Mesodermal cell (in vitro differentiated cells): Measurements from ENCODE around the gene BTBD1.
"Not testable (repeated sequence)": the region's sequence is repeated elsewhere in the genome, so short reads cannot be mapped to it uniquely, and the experiment has no call there.

Experiments used
- H3K27ac ChIP-seq: 2 replicates; pipeline ENCODE4 v1.7.0; 2013; ENCODE audit warnings: mild to moderate bottlenecking, low read depth, low read length, moderate library complexity; ENCODE audit not compliant: severe bottlenecking
- H3K36me3 ChIP-seq: 2 replicates; pipeline ENCODE4 v1.7.1; 2013; ENCODE audit warnings: mild to moderate bottlenecking, low read length, moderate library complexity; ENCODE audit not compliant: control insufficient read depth, insufficient read depth
- H3K4me1 ChIP-seq: one replicate; pipeline ENCODE4 v1.7.1; 2013; ENCODE audit warnings: mild to moderate bottlenecking, low read length; ENCODE audit not compliant: insufficient read depth, control insufficient read depth, poor library complexity, severe bottlenecking
- H3K4me3 ChIP-seq: 2 replicates; pipeline ENCODE4 v1.7.0; 2013; ENCODE audit warnings: low read length, control low read depth, mild to moderate bottlenecking; ENCODE audit not compliant: insufficient read depth, poor library complexity, severe bottlenecking; ENCODE audit errors: extremely low read depth
- H3K9me3 ChIP-seq: 2 replicates; pipeline ENCODE4 v1.7.1; 2013; ENCODE audit warnings: mild to moderate bottlenecking, low read length, moderate library complexity; ENCODE audit not compliant: control insufficient read depth
- WGBS, 2 experiments: methylation state at CpG; one replicate each; pipeline ENCODE4 v1.1.5; 2013; ENCODE audit warnings: missing lambda C conversion rate in 2 of 2; ENCODE audit not compliant: insufficient coverage in 2 of 2; 5-methylcytosine and 5-hydroxymethylcytosine counted together

Gene BTBD1

DNA sequence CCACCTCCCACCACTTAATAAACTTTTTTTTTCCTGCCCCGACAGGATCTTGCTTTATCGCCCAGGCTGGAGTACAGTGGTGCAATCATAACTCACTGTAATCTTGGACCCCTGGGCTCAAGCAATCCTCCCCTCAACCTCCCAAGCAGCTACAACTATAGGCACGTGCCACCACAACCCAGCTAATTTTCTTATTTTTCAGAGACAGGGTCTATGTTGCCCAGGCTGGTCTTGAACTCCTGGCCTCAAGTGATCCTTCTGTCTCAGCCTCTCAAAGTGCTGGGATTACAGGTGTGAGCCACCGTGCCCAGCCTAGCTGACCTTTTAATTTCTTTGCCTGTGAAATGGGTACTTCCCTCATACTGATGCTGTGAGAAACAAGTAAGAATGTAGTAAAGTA lies 51.7 kb downstream of the BTBD1 start:
- H3K9me3 ChIP-seq, result peaks cover 4% of the 10 kb centered on the region
- 92 to 97% methylated on average over 3 of the region's 4 CpGs for WGBS, 2 experiments
- no peak overlapping the region for H3K4me3 ChIP-seq
- H3K4me1 ChIP-seq, result no peaks in the 10 kb centered on the region
- H3K36me3 ChIP-seq, result peaks cover 30% of the 10 kb centered on the region
- no peak overlapping the region for H3K27ac ChIP-seq

DNA sequence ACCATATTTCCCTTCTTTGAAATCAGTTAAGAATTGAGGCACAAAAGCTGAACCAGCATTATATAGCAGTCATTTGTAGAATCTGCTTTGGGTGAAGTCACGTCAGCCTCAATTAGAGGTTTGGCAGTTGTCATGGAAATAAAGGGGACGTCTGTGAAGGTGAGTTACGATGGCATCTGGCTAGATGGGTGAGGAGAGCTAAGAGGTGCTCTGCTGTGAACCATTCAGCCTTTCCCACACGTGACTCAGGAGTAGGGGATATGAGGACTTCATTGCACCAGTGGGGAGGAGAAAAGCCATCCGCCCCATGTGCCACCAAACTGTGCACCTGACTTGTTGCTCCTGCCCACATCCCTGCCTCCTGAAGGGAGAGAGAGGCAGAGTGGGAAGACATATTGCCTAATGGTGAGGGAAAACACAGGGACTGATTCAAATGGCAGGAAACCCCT lies 52.8 kb downstream of the BTBD1 start:
- Histone ChIP-seq H3K4me1 (no peaks in the 10 kb centered on the region), H3K27ac (no peak overlapping the region), H3K9me3 (peaks cover 4% of the 10 kb centered on the region), H3K4me3 (no peak overlapping the region), H3K36me3 (peaks cover 31% of the 10 kb centered on the region)
- WGBS, 2 experiments, result 79 to 81% methylated on average over 4 of the region's 5 CpGs

GRCh38 chr15:83012636-83013035 lies 54.4 kb downstream of the BTBD1 start:
- Histone ChIP-seq H3K9me3 (peaks cover 4% of the 10 kb centered on the region), H3K4me3 (no peak overlapping the region), H3K4me1 (no peaks in the 10 kb centered on the region), H3K36me3 (peaks cover 38% of the 10 kb centered on the region), H3K27ac (no peak overlapping the region)
- 98 to 99% methylated on average over 6 of the region's 6 CpGs for WGBS, 2 experiments

DNA sequence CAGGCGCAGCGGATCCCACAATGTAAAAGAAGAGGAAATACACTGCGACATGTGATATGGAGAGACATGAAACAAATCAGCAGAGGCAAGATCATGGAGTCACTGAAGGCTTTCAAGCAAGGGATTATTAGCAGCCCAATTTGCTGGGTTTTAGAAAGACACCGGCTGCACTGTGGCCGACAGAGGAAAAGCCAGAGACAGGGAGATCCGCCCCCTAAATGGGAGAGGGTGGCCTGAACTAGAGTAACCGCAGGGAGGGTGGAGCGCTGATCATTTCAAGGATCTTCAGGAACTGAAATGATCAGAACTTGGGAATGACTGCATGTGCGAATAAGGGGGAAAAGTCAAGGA lies 55.0 kb downstream of the BTBD1 start:
- WGBS, 2 experiments, result 93 to 94% methylated on average over 9 of the region's 9 CpGs
- no peak overlapping the region for H3K27ac ChIP-seq

GRCh38 chr15:83011271-83012075 lies 55.6 kb downstream of the BTBD1 start, which contains the start of gene C15orf40:
Gene C15orf40 (minus strand): TSS chr15:83011639. CDS start chr15:83011607, 32 bp downstream.
- peak within 1 kb of the TSS; percentile 64 for H3K27ac ChIP-seq
- peaks cover 4% of the 10 kb centered on the region for H3K9me3 ChIP-seq
- peak within 1 kb of the TSS; percentile 99 for H3K4me3 ChIP-seq
- no peaks in the 10 kb centered on the region for H3K4me1 ChIP-seq
- H3K36me3 ChIP-seq, result peaks cover 40% of the 10 kb centered on the region
- WGBS, 2 experiments, result 12 to 14% methylated on average over 62 to 64 of the region's 64 CpGs

More for the DNA sequence above, 55.0 kb downstream of the BTBD1 start:
- Histone ChIP-seq H3K36me3 (peaks cover 38% of the 10 kb centered on the region), H3K4me1 (no peaks in the 10 kb centered on the region), H3K9me3 (peaks cover 4% of the 10 kb centered on the region), H3K4me3 (peak overlapping the region; percentile 99)

- peaks cover 4% of the 10 kb centered on the region for H3K9me3 ChIP-seq
- WGBS, 2 experiments, result 10 to 16% methylated on average over 12 of the region's 15 CpGs
- H3K36me3 ChIP-seq, result peaks cover 39% of the 10 kb centered on the region
- H3K4me3 ChIP-seq, result peak overlapping the region; percentile 99
- peak overlapping the region; percentile 64 for H3K27ac ChIP-seq
- H3K4me1 ChIP-seq, result no peaks in the 10 kb centered on the region
These were observed 56.3 kb downstream of the BTBD1 start for GRCh38 chr15:83010709-83011270.

DNA sequence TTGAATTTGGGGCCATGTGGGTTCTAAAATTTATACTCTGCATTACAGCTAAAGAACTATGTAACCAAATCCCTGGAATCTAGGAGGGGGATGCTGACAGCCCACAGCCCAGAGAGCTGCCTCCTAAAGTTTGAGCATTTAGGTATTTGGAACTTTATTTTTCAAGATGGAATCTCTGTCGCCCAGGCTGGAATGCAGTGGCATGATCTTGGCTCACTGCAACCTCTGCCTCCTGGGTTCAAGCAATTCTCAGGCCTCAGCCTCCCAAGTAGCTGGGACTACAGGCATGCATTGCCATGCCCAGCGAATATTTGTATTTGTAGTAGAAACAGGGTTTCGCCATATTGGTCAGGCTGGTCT lies 66.4 kb downstream of the BTBD1 start:
- WGBS, 2 experiments, result 86 to 93% methylated on average over 3 of the region's 3 CpGs

DNA sequence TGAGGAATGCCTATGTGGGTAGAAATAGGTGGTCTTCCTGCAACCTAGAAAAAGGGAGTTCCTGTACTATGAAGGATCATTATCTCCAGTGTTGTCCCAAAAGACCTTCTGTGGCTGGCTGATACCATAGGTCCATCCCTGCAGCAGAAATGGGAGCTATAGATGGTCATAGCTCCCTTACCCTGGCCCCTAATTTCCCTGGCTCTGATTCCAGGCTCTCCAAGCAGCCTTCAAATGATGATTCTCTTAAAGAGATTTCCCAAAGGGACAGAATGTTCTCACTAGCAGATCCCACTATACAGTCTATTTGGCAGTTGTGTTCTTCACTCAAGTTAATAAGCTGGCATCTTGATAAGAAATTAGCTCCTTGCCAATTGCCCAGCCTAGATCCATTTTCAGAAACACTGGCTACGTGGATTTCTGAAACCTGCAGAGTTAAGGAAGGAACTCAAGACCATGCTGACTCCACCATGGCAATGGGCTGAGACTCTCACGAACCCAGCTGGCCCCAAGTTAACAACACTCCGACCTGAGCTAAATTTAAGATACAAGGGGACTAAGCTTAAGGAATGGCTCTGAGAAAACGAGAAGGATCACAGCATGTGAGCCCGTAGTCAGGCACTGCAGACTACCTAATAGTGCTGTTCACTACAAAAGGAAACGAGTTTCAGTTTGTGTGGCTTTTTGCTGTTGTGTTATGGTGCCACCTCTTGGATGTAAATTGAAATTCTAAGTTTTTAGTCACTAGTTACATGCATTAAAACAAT lies 67.0 kb downstream of the BTBD1 start:
- no peak overlapping the region for H3K27ac ChIP-seq
- H3K4me1 ChIP-seq, result peaks cover 7% of the 10 kb centered on the region
- no peak overlapping the region for H3K4me3 ChIP-seq
- no peaks in the 10 kb centered on the region for H3K9me3 ChIP-seq
- H3K36me3 ChIP-seq, result peaks cover 5% of the 10 kb centered on the region
- 59 to 89% methylated on average over 1 to 5 of the region's 6 CpGs for WGBS, 2 experiments

More for the DNA sequence above, 66.4 kb downstream of the BTBD1 start:
- not testable (repeated sequence) for H3K27ac ChIP-seq, H3K4me3 ChIP-seq, H3K36me3 ChIP-seq, H3K4me1 ChIP-seq, H3K9me3 ChIP-seq

DNA sequence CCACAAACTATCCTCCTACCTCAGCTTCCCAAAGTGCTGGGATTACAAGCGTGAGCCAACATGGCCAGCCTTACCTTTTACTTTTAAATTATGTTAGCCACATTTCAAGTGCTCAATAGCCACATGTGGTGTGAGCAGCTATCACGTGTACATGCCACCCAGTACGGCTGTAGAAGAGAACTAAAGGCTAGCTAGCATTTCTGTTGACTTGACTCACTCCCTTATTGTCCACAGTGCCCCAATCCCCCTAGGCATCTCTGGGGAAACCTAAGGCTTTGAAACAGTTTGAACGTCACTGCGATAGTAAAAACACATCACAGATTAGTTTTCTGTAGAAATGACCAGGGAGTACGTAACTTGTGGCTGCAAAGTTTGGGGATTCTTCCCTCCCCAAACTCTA lies 67.6 kb downstream of the BTBD1 start:
- Histone ChIP-seq H3K4me1 (peaks cover 7% of the 10 kb centered on the region), H3K4me3 (no peak overlapping the region), H3K9me3 (no peaks in the 10 kb centered on the region), H3K27ac (no peak overlapping the region), H3K36me3 (no peaks in the 10 kb centered on the region)
- whole genome bisulfite sequencing, 2 experiments, result 93 to 95% methylated on average over 3 to 5 of the region's 6 CpGs

- Histone ChIP-seq H3K36me3 (peaks cover 11% of the 10 kb centered on the region), H3K27ac (no peak overlapping the region), H3K4me1 (peaks cover 4% of the 10 kb centered on the region), H3K9me3 (no peaks in the 10 kb centered on the region), H3K4me3 (no peak overlapping the region)
- WGBS, 2 experiments, result 80 to 100% methylated on average over 1 of the region's 3 CpGs
These were observed 71.1 kb downstream of the BTBD1 start for GRCh38 chr15:82995938-82996337.
